Measurements from ENCODE around the gene GGTA1. TPM values are rescaled to one million over a fixed set of nuclear protein-coding genes. Genes with fewer than 3 reads are reported as not detected.

GGTA1 gene
- total RNA-seq, 1 donor from 2014 or later = 0.64 TPM

GRCh38 chr9:121405899-121406298 is 93.7 kb downstream of the GGTA1 start:
- H3K27ac Mint-ChIP-seq (ENCODE audit: unreplicated experiment) = no peak overlapping the region
- TF ChIP-seq, protein P1, sequence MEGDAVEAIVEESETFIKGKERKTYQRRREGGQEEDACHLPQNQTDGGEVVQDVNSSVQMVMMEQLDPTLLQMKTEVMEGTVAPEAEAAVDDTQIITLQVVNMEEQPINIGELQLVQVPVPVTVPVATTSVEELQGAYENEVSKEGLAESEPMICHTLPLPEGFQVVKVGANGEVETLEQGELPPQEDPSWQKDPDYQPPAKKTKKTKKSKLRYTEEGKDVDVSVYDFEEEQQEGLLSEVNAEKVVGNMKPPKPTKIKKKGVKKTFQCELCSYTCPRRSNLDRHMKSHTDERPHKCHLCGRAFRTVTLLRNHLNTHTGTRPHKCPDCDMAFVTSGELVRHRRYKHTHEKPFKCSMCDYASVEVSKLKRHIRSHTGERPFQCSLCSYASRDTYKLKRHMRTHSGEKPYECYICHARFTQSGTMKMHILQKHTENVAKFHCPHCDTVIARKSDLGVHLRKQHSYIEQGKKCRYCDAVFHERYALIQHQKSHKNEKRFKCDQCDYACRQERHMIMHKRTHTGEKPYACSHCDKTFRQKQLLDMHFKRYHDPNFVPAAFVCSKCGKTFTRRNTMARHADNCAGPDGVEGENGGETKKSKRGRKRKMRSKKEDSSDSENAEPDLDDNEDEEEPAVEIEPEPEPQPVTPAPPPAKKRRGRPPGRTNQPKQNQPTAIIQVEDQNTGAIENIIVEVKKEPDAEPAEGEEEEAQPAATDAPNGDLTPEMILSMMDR (IDR thresholded peaks at IDR 0.05) = no peak
- H3K36me3 Mint-ChIP-seq (ENCODE audit: unreplicated experiment) = peaks cover 1% of the 10 kb centered on the region
- H3K9me3 Mint-ChIP-seq (ENCODE audit: unreplicated experiment) = no peaks in the 10 kb centered on the region
- DNase-seq (ENCODE audit: extremely low spot score, unreplicated experiment) = no peak
- H3K4me3 Mint-ChIP-seq (ENCODE audit: unreplicated experiment) = no peak overlapping the region
- peaks cover 39% of the 10 kb centered on the region for H3K27me3 Mint-ChIP-seq (ENCODE audit: unreplicated experiment)
- no peaks in the 10 kb centered on the region for H3K4me1 Mint-ChIP-seq (ENCODE audit: unreplicated experiment)

Other genes starting within 250 kb of the GGTA1 start
- gene GSN, start 231.7 kb downstream of the GGTA1 start, total RNA-seq = 235 and 249 TPM in 2 replicates
- 51.0 and 53.2 TPM in 2 replicates for gene STOM, start 129.6 kb downstream of the GGTA1 start, total RNA-seq
- gene DAB2IP, start 151.8 kb upstream of the GGTA1 start, total RNA-seq = 43.6 and 47.9 TPM in 2 replicates